Skeletal muscle cell (primary cell): ENCODE data around the gene UBE2O.

ENCODE experiments used
- DNase-seq: peaks from one replicate; pipeline ENCODE4 v3.0.0-alpha.2; 2010; ENCODE audit warnings: low read depth
- H3K4me3 ChIP-seq: 2 replicates; pipeline ENCODE4 v1.5.1; 2011; ENCODE audit warnings: low read depth, mild to moderate bottlenecking, control low read depth, low read length, moderate library complexity

Gene UBE2O

DNA sequence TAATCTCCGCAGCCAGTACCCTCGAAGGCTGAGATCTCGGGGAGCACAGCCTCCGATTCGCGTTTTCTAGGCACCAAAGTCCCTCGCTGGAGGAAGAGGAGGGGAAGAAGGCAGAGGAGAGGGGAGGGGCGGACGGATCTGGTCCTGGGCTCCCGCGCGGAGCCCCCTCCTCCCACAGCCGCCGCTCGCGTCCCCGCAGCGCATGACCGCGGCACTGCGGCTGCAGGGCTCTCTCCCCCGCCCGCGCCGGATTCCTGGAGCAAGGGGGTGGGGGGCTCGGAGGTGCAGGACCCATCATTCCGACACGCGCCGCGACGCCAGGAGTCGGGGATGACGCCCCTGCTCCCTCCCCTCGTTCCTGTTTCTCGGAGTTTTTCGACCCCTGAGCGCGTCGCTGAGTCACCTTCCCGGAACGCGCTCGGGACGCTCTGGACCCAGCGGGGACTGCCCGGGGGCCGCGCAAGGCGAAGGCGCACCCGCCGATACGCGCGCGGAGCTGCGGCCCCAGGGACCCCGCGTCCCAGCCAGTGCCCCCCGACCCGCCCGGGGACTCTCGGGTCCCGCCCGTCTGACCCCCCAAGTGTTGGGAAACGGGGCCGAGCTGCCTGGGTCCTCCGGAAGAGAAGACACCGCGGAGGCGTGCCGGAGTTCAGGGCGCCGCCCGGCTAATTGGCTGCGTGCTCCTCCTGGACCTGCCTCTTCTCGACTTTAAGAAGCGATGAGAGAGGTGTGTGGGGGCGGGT is 70.0 kb downstream of the UBE2O start:
- peak overlapping the region; percentile 71 for H3K4me3 ChIP-seq
- peak; percentile 52 for DNase-seq

DNA sequence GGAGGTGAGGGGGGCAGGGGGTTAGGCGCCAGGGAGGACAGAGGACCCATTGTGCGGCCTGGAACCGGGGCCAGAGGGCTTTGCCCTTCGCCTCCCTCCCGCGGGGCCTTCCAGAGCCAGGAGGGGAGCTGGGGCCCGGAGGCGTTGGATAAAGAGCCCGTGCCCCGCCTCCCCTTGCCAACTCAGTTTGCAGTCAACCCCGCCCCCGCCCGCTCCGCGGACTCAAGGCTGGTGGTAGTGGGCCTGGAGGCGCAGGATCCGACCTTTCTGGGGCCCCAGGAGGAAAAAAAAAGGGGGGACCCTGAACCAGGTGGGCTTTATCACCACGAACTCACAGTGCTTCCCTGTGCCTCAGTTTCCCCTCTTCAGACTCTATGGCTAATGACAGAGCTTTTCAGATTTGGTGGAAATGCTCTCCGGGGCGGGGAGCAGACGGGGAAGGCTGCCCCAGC is 70.6 kb downstream of the UBE2O start:
- H3K4me3 ChIP-seq = peak overlapping the region; percentile 71
- DNase-seq = no peak

DNA sequence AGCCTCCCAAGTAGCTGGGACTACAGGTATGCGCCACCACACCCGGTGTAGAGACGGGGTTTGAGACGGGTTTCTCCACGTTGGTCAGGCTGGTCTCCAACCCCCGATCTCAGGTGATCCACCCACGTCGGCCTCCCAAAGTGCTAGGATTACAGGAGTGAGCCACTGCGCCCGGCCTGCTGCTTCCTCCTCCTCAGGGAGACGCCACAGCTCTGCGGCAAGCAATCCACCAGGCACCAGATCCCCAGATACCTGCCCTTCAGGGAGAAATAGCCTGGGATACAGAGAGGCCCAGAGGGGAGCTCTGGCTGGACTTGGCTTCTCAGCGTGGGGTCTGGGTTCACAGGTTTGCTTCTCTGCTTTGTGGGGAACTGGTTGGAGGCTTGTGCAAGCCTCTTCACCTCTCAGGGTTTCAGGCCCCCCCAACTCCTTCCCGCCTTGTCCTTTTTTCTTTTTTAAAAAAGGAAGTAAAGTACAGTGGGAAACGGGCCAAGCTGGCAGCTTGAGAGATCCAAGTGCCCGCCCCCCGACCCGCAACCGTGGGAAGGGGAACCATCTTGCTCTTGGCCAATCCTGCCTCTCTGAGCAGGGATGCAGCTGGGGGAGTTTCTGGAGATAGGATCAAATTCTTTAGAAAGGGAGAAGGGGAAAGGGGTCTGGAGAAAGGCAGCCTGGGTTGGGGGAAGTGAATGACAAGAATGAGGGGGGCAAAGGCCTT is 71.2 kb downstream of the UBE2O start:
- H3K4me3 ChIP-seq = peak overlapping the region; percentile 71
- no peak for DNase-seq

DNA sequence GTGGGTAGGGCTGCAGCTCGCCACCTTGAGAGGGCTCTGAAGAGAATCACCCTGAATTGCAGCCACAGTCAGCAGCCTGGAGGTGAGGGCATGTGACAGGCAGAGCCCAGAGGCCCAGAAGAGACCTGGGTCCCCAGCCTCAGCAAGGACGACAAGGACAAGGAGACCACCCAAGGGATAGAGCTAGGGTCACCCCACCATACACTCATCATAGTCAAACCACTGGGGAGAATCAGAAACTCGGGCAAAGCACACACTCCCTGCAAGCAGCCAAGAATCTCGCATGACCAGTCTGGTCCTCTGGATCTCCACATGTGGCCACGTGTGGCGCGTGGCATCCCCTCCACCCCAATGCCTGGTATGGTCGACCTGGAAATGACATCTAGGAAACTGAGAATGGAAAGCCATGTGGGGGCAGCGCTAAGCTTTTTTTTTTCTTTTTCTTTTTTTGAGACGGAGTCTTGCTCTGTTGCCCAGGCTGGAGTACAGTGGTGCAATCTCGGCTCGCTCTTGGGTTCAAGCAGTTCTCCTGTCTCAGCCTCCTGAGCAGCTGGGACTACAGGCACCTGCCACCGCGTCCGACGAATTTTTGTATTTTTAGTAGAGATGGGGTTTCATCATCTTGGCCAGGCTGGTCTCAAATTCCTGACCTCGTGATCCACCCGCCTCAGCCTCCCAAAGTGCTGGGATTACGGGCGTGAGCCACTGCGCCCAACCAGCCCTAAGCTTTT is 73.1 kb downstream of the UBE2O start:
- no peak for DNase-seq
- no peak overlapping the region for H3K4me3 ChIP-seq

DNA sequence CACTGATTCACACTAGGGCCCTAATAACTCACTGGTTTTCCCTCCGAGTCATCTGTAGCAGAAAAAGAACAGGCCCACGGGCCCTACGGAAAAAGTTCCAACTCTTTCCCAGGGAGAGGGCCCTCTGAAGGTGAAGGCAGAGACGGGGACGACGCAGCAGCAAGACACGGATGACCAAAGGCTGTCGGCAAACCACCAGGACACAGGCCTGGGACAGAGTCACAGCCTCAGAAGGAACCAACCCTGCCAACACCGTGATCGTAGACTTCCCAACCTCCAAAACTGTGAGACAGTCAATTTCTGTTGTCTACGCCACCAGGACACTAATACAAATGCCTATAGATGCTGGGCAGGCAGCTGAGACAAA is 73.7 kb downstream of the UBE2O start:
- no peak for DNase-seq

DNA sequence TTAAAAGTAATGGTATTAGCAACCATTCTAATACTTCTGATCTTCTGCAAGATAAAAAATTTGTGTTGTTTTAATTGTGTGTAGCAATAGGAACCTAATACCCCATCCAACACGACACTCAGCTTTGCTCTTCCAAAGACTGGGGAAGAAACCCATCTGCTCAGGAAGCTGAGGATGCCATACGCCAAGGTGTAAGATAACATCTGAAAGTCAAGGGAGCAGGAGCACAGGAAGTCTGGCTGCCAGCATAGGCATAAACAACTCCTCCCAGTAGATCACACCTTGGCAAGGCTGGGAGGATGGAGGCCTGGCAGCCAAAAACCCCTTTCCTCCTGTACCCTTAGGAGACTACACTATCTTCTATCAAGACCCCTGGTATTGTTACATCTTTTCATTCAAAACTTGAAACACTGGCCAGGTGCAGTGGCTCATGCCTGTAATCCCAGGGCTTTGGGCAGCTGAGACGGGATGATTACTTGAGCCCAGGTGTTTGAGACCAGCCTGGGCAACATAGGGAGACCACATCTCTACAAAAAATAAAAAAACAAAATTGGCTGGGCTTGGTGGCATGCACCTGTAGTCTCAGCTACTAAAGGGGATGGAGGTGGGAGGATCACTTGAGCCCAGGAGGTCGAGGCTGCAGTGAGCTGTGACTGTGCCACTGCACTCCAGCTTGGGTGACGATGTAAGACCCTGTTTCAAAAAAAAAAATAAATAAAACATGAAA is 74.2 kb downstream of the UBE2O start:
- no peak overlapping the region for H3K4me3 ChIP-seq
- no peak for DNase-seq

More for the DNA sequence above, 73.7 kb downstream of the UBE2O start:
- no peak overlapping the region for H3K4me3 ChIP-seq

DNA sequence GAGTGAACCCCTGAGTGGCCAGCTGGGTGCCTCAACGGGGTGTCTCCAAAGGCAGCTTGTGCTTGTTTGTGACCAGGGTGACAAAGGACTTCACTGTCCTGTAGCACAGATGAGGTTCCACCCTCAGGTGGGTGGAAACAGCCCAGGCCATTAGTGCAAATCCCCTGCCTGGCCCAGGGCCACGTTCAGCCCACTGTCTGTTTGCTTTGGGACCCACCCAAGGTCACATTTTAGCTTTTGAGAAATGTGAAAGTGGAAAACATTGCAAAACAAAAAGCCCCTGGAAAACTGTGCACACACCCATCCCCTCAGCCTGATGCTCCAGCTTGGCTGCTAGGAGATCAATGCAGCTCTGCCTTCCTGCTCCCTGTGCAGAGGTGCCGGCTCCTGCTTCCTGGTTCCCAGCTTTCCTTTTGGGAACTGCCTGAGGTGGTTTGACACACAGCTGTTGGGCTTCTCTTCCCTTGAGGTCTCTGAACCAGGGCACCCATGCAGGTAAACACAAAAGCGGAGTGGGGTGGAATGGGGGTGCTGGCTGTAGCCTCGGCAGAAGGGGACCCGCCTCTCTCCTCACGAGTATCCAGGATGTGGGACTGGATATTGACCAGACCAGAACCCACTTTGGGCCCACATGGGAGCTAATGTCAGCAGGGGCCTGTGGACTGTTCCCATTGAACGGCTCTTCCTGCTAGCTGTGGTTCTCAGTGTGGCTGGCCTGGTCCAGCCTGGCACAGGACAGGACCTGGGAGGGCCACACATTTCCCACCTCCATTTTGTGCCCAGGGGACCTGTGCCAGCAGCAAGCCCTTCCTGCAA is 76.4 kb downstream of the UBE2O start:
- no peak for DNase-seq
- no peak overlapping the region for H3K4me3 ChIP-seq

DNA sequence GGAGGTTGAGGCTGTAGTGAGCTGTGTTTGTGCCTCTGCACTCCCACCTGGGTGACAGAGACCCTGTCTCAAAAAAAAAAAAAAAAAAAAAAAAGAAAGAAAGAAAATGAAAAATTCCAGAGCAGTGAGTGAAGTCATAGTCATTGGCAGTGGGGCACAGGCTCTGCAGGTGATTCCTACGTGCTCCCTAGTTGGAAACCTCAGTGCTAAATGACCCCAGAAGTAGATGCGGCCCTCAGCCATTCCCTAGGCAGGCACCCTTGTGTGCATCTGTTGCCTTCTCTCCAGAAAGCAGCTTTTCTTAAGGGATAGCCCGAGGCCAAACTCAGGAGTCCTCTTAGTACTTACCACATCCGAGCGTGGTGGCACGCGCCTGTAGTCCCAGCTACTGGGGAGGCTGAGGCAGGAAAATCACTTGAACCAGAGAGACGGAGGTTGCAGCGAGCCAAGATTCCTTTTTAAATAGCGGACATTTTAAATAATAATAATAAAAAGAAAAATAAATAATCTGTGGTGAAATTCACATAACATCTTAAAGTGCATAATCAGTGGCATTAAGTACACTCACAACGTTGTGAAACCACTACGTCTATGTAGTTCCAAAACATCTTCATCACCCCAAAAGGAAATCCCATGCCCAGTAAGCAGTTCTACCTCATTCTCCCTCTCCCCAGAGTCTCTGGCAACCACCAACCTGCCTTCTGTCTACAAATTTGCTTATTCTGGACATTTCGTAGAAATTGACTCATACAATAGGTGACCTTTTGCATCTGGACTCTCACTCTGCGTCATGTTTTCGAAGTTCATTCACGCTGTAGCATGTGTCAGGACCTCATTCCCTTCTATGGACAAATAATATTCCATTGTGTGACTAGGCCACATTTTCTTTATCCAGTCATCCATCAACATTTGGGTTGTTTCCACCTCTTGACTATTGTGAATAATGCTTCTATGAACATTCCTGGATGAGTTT is 81.0 kb downstream of the UBE2O start:
- DNase-seq = peak; percentile 98

DNA sequence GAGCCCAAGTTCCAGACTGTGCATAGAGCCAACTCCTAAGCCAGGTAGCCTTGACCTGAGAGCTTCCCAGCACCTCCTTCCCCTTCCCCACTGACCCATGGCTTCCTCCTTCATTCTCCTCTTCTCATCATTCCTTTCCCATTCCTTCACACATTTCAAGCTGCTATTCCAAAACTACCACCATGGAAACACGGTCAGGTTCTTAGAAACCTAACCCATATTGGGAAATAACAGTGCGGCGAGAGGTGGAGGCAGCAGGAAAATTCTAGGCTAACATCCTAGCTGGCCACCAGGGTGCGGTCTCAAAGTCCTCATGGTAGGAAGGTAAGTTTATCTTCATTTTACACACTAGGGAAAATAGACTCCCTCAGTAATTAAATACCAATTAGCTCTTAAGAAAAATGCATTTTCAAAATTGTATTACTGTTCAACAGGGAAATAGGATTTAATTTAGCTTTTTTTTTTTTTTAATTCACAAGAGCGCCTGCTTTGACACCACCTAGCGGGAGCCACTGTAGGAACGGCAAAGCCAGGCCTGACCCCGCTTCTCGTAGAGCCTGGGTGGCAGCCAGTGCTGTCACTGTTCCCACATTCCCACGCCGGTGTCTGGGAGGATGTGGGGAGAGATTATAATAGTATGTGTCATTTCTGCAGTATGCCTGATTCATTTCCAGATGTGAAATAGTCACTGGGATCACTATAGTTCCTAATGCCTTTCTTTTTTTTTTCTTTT is 82.5 kb downstream of the UBE2O start:
- no peak overlapping the region for H3K4me3 ChIP-seq
- peak; percentile 86 for DNase-seq

More for the DNA sequence above, 81.0 kb downstream of the UBE2O start:
- H3K4me3 ChIP-seq = no peak overlapping the region

DNA sequence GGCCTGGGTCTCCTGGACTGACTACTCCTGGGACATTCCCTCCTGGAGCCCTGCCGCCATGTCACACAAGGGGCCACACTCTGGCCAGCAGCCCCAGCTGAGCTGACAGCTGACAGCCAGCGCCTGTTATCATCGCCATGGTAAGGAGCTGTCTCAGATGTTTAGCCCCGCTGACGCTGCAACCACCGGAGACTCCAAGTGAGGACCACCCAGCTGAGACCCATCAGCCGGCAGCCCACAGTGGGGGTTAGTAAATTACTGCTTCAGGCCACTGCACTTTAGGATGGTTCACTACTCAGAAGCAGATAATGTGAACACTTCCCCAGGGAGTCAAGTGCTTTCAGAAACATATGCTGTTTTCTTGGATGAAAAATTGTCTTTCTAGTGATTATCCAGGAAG is 83.1 kb downstream of the UBE2O start:
- no peak for DNase-seq
- no peak overlapping the region for H3K4me3 ChIP-seq

DNA sequence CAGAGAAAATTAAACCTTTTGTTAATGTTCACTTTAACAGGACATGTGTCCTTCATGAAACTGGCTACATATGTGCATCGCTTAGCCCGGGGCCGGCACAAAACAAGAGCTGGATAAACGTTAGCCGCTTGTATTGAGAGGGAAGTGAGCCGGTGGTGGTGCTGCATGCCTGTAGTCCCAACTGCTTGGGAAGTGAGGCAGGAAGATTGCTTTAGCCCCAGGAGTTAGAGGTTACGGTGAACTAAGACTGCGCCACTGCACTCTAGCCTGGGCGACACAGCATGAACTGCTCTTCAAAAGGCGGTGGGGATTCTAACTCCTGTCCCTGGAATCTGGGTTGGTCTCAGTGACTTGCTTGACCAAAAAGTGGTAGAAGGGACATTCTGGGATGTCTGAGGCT is 83.6 kb downstream of the UBE2O start:
- no peak overlapping the region for H3K4me3 ChIP-seq
- no peak for DNase-seq

DNA sequence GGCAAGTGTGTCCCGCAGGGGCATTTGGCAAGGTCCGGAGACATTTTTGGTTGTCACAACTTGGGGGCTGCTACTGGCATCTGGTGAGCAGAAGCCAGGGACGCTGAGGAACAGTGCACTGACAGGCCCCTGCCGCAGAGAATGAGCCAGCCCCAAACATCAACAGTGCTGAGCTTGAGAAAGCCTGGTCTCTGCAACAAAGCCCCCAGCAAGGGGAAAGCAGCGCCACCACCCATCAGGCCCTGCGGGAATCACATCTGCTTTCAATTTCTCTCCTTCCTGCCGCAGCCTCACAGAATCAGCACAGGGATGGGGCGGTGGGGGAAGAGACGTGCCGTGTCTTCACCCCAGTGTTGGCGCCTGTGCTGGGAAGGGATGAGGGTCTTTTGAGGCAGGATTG is 84.4 kb downstream of the UBE2O start:
- DNase-seq = no peak
- no peak overlapping the region for H3K4me3 ChIP-seq

DNA sequence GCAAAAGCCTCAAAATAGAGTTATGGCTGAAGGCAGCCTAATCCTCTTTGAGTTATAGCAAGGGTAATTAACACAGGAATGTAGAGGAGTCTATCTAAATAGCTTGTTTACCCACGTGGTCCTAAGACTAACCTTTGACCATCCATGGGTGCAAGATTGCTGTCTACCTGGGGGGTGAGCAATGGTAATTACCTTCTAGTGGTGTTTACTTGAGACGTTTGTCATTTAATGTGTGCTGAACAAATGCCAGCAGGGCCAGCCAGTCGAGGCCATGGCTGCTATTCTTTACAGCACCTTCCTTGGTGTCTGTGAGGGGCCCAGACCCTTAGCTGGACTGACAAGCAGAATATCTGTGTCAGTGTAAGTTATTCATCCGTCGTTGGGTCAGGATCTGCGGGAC is 85.3 kb downstream of the UBE2O start:
- no peak overlapping the region for H3K4me3 ChIP-seq
- DNase-seq = no peak

DNA sequence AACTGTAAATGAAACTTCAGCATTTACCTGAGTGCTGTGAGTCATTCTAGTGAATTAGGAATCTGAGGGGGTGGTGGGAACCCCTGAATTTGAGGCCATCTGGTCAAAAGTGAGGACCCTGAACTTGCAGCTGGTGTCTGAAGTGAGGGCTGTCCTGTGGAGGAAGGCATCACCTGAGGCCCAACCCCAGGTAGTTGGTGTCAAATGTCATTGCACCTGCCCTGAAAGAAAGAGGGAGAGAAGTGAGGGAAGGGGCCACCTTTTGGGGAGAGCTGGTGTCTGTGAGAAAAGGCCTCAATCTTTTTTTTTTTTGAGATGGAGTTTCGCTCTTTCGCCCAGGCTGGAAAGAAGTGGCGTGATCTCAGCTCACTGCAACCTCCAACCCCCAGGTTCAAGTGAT is 86.7 kb downstream of the UBE2O start:
- DNase-seq = no peak
- H3K4me3 ChIP-seq = no peak overlapping the region

DNA sequence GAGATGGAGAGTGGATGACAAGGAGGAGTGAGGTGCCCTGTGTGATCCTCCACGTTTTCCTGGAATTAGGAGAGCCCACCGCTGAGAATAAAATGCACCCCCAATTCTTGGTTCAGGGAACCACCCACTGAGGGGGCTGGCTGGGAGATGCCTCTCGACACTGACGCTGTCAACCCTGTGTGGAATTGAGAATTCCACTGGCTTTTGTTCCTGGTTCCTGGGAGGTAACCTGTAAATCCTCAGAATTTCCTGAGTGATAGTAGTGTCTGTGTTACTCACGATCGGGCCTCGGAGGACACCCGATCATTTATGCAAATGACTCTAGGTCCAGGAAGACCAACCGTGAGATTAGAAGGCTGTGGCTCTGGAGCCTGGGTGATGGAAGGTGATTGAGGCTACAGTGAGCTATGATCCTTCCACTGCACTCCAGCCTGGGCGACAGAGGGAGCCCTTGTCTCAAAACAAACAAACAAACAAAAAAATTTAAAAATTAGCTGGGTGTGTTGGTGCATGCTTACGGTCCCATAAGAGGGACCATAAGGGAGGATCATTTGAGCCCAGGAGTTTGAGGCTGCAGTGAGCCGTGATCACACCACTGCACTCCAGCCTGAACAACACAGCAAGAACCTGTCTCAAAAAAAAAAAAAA is 87.6 kb downstream of the UBE2O start:
- DNase-seq = no peak
- H3K4me3 ChIP-seq = no peak overlapping the region

DNA sequence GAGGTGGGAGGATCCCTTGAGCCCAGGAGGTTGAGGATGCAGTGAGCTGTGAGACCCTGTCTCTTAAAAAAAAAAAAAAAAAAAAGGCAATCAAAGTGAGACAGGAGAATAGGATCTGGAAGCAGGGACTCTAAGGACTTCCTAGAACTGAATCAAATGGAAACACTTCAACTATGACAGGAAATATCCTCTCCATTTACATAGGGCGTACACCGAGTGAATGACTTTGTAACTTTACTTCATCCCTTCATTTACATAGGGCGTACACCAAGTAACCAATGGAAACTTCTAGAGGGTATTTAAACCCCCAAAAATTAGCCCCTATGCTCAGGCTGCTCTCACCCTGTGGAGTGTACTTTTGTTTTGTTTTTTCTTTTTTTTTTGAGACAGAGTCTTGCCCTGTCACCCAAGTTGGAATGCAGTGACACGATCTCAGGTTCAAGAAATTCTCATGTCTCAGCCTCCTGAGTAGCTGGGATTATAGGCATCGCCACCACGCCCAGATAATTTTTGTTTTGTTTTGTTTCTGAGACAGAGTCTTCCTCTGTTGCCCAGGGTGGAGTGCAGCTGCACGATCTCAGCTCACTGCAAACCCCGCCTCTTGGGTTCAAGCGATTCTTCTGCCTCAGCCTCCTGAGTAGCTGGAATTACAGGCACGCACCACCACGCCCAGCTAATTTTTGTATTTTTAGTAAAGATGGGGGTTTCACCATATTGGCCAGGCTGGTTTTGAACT is 89.7 kb downstream of the UBE2O start:
- DNase-seq = no peak
- no peak overlapping the region for H3K4me3 ChIP-seq
